NT2/D1 (cell line): ENCODE data around the gene RANBP17.

Experiments
- SUZ12 ChIP-seq: IDR thresholded peaks from 2 replicates; pipeline ENCODE4 v1.6.1; 2011; ENCODE audit not compliant: insufficient read length, insufficient read depth; ENCODE audit errors: extremely low read depth
- YY1 ChIP-seq: IDR thresholded peaks from 2 replicates; pipeline ENCODE4 v1.6.1; 2011; ENCODE audit not compliant: insufficient read length, insufficient read depth
- ZNF274 ChIP-seq: IDR thresholded peaks from 2 replicates; pipeline ENCODE4 v1.6.1; 2011; ENCODE audit warnings: mild to moderate bottlenecking, low read depth, low read length

DNA sequence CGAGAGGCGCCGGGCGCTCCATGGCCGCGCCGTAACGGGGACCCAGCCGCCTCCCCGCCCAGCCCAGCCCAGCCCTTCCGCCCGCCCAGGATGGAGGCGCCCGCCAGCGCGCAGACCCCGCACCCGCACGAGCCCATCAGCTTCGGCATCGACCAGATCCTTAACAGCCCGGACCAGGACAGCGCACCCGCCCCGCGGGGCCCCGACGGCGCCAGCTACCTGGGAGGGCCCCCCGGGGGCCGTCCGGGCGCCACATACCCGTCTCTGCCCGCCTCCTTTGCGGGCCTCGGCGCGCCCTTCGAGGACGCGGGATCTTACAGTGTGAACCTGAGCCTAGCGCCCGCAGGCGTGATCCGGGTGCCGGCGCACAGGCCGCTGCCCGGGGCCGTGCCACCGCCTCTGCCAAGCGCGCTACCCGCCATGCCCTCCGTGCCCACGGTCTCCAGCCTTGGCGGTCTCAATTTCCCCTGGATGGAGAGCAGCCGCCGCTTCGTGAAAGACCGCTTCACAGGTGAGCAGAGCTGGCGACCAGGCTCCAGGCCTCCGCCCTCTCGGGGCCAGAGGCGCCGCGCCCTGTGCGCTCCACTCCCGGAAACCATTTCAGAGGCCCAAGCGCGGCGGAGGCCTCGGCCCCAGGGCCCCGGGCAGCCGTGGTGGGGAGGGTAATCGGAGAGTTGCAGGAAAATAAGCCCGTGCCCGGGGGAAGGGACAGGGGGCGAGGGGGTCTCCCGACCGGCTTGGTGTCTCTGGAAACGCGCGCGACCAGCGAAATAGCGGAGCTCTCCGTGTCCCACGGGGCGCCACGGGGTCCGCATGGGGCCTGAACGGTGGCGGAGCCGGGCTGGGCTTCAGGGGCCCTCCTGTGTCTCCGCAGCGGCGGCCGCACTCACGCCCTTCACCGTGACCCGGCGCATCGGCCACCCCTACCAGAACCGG is 447.7 kb downstream of the RANBP17 start:
- TF ChIP-seq ZNF274: no peak
- no peak for TF ChIP-seq YY1
- peak; percentile 96 for TF ChIP-seq SUZ12
